NCI-H510A treated with DMSO at 0.1 percent for 48 hours (cell line): Measurements from ENCODE around the gene TTLL5.

Source experiments
- DNase-seq: peaks from one replicate; lab custom pipeline; 2025; lab: John Stamatoyannopoulos, UW

The TTLL5 gene

DNA sequence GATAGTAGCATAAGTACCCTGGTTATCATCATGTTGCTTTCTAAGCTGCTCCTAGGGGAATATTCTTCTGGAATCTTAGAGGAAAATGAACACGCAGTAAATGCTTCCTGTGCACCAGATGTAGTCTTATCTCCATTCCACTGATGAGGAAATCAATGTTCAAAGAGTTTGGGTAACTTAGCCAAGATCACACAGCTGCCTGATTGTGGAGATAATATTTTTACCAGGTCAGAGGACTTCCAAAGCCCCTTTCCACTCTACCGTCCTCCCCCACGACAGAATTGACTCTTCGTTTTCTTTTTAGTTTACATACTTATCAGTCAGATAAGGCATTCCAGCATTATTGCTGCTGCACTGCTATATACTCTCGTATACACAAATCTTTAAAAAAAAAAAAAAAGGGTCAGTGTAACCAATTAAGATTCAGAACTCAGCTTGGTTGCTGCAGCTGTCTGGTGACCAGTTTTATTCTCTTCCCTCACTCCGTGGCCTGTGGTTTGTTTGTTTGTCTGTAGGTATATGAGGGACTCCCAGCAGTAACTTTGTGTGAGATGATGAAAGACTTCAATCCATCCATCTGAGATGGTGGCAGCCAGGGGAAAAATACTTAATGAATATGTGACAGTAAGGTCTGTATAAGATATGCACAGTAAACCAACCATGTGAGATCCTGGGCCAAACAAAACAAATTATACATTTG is 210.3 kb downstream of the TTLL5 start:
- DNase-seq, result no peak

- DNase-seq, result no peak
These were observed 214.9 kb downstream of the TTLL5 start for GRCh38 chr14:75875958-75876357.

DNA sequence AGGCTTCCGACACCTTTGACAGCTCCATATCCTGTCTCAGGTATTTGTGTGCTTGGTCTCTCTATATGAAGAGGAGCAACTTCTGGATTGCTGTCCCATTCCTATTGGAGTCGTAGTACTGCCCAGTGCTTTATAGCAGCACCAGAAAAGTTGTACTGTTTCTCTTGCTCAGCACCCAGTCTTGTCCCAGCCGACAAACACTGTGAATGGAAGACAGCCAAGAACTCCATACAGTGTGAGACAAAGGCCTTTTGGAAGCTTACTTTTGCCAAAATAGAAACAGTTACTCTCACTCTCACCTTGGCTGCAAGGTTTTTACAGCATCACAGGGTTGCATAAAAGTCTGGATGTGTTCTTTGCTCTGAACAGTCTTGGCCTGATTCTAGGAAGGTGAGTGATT is 215.5 kb downstream of the TTLL5 start:
- DNase-seq, result no peak

GRCh38 chr14:75877292-75877691 is 216.2 kb downstream of the TTLL5 start:
- no peak for DNase-seq

- DNase-seq, result no peak
These were observed 216.8 kb downstream of the TTLL5 start for GRCh38 chr14:75877884-75878283.

GRCh38 chr14:75879031-75879430 is 218.0 kb downstream of the TTLL5 start:
- DNase-seq, result no peak

- DNase-seq, result no peak
These were observed 219.5 kb downstream of the TTLL5 start for GRCh38 chr14:75880512-75880911.

DNA sequence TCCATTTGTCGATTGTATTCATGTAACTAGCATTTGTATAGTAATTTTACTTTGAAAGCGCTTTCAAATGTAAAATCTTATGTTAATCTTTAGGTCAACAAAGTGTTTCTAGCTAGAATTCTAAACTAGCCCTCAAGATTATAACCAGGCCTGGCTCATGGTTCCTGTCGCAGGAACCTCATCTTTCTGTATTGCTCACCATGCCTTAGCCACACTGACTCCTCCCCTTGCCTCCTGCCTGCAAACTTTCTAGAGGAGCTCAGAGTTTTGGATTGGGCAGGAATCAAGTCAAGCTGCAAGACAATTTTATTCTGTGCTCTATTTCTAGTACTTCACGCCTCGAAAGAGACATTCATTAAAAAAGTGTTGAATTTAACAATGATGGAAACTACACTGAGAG is 220.9 kb downstream of the TTLL5 start:
- no peak for DNase-seq

DNA sequence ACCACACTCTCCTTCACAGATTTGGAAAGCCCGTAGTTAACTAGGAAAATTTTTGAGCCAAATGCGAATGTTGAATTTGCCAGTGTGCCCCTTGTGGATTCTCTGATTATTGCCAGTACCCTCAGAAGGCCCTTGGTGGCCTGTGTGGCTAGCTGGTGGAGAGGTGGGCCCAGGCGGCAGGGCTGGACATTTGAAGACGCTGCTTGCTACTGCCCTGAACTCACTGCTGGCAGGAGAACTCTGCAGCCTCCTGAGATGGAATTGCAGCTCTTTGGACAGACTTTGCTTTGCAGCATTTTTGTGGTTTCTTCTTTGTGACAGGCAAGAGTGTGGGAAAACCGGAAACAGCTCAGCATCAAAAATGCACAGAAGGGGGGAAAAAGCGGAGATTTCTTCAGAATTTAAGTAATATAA is 223.2 kb downstream of the TTLL5 start:
- DNase-seq, result no peak

DNA sequence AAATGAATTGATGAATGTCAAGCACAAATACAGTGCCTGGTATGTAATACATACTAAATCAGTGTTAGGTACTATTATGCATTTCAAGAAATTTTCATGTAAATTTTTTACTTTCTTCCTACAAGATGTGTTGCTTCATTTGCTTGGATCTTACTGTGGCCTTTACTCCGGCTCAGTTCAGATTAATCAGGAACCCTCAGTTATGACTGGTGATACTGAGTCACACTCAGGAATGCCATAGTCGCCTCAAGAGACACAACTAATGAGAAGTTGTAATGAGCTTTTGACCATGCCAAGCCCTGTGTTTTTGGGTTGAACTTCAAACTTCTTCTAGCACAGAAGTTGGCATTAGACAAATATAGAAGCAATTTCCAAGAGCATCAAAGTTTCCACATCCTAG is 224.8 kb downstream of the TTLL5 start:
- no peak for DNase-seq

DNA sequence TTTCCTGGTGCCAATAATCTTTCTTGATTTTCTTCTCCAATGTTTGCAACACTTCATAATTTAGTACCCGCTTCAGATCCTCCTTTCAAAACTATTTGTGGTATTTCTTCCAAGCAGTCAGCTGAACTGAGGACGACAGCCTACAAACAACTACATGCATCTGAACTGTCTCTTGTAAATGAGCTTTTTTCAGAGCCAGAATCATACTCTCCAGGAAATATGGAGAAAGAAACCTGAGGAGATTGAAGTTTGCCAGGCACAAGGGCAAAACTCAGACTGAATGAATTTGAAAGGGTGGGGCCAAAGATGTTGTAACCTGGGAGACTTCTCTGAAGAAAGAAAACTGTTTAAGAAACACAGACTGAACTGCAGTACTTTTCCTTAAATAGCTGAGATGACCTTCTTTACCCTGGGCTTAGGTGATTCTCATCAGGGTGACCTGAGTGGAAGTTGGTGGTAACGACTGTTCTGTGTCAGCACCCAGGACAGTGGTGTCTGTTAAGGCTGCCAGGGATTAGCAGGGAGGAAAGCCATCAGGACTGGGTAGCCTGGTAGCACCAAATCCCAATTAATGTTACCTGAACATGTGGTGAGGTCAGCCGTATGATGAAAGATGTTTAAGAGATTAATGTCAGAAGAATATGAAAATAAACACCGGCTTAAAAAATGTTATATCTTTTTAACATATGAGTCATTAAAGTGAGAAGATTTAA is 225.7 kb downstream of the TTLL5 start:
- no peak for DNase-seq

DNA sequence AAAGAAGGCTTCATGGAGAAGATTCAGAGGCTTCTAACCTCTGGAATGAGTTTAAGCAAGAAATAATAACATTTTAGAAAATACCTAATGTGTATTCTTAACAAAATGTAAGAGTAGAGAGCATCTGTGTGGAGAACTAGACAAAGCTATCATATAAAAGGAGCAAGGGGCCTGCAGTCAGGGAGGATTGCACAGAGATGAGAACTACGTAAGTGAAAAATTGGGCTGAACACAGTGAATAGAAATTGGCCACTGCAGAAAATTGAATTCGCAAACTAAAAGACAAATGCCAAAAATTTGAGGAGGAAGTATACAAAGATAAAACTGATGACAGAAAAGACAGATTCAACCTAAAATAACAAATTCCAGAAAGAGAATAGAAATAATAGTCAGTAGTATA is 227.9 kb downstream of the TTLL5 start:
- DNase-seq, result no peak

GRCh38 chr14:75896341-75896740 is 235.3 kb downstream of the TTLL5 start:
- no peak for DNase-seq

GRCh38 chr14:75904311-75904710 is 243.3 kb downstream of the TTLL5 start:
- DNase-seq, result no peak

DNA sequence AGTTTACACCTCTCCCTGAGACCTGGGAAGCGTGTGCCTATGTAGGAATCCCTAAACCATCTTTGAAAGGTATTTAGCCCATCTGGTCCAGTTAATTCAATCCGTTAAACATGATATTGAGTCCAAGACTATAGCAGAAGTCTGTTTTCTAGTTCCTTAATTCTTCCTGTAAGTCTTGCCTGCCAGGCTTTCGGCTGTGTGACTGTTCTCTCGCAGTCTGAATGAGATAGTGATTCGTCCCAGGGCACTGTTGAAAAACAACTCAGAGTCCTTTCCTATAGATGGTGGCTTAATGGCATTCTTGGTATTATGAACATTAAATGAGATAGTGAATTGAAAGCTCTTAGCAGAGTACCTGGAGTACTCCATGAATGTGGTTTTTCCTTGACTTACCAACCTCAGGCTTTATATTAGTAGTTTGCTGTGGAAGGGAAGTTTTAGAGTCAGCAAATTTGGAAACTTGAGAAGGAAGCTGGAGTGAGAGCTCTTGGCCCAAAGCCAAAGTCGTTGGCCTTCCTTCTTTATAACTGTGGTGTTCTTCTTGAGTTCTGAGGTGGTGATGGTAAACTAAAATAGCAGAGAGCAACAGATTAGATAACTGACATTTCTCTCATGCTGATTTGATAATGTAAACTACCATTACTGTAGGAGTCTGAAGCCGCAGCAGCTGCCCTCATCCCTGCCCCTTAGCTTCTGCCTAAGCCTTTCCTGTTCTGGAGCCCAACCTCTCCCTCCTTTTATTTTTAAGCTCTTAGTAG is 244.3 kb downstream of the TTLL5 start:
- no peak for DNase-seq

GRCh38 chr14:75906228-75906627 is 245.2 kb downstream of the TTLL5 start:
- no peak for DNase-seq

DNA sequence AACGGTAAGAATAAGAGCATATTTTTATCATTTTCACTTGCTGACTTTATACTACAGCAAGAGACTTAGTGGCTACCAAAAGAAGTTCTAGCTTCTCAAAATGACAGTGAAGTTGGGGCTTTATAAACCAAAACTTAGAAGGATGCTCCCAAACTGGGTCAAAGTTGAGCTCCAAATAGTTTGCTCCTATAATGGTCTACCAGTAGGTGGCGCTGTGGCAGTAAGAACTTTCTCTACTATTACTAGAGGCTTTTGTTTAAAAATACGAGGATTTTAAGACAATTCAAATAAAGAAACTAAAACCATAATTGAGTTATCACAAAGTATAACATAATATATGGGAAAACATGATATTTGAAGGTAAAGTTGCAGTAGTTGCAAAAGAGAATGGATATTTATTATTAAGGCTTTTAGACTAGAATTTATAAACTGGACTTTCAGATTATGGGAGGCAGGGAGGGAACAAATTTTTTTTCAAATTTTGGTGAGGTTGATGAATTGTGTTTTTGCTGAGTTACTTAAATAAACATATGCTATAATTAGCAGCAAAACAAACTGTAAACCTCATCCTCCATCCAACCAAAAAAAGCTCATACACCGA is 245.7 kb downstream of the TTLL5 start:
- peak; percentile 70 for DNase-seq

GRCh38 chr14:75907756-75908359 is 246.8 kb downstream of the TTLL5 start:
- no peak for DNase-seq

DNA sequence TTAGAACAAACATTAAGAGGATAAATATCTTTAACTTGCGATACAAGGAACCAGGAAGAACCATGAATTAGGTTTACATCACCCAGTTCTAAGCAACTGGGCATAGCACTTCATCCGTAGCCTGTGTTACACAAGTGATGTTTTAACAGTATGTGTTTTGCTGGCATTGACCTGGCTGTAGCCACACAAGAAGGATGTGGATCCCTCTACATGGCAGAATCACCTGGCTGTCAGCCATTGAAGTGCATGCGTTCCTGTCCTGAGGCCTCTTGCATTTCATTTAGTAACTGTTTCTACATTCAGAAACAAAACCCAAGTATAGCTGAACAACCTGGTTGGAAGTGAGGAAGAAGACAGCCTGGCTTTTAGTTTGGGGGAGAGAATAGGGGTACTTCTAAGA is 248.6 kb downstream of the TTLL5 start:
- no peak for DNase-seq

- no peak for DNase-seq
These were observed 249.0 kb downstream of the TTLL5 start for GRCh38 chr14:75910048-75910447.

GRCh38 chr14:75911883-75912282 is 250.8 kb downstream of the TTLL5 start:
- no peak for DNase-seq

- DNase-seq, result no peak
These were observed 252.1 kb downstream of the TTLL5 start for GRCh38 chr14:75913183-75913582.
